ENCODE data around the gene NRG4.

DNA sequence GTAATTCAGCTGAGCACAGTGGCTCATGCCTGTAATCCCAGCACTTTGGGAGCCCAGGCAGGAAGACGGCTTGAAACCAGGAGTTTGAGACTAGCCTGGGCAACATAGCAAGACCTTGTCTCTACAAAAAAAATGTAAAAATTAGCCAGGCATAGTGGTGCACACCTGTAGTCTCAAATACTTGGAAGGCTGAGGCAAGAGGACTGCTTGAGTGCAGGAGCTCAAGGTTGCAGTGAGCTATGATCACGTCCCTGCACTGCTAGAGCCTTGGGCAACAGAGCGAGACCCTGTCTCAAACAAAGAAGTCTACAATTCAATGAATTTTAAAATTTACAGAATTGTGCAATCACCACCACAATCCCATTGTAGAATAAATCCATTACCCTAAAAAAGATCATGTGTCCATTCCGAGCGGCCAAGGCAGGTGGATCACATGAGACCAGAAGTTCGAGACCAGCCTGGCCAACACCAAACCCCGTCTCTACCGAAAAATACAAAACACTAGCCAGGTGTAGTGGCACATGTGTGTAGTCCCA is 63.4 kb downstream of the NRG4 start:
- TF ChIP-seq SIX5 (IDR thresholded peaks at IDR 0.05; ENCODE audit: low read depth, low read length) (no peak), POLR2A (IDR thresholded peaks at IDR 0.05; ENCODE audit: control extremely low read depth in 1 of 2, low read depth in 2 of 2, low read length in 2 of 2) (no peak), GABPA (IDR thresholded peaks at IDR 0.05; ENCODE audit: borderline replicate concordance, insufficient read depth, low read length) (no peak), CHD1 (IDR thresholded peaks at IDR 0.05; ENCODE audit: low read depth, low read length) (no peak), ZNF274 (IDR thresholded peaks at IDR 0.05; ENCODE audit: borderline replicate concordance, extremely low read depth, low read length) (no peak), TAF1 (IDR thresholded peaks at IDR 0.05; ENCODE audit: low read depth, low read length) (no peak), SIN3A (conservative IDR thresholded peaks at IDR 0.05 in 1 of 2, IDR thresholded peaks at IDR 0.05 in 1 of 2; ENCODE audit: low read depth in 1 of 2, low read length in 2 of 2) (no peak)
- TF ChIP-seq, protein P1, sequence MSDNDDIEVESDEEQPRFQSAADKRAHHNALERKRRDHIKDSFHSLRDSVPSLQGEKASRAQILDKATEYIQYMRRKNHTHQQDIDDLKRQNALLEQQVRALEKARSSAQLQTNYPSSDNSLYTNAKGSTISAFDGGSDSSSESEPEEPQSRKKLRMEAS (IDR thresholded peaks at IDR 0.05): no peak
- TF ChIP-seq, protein P2, sequence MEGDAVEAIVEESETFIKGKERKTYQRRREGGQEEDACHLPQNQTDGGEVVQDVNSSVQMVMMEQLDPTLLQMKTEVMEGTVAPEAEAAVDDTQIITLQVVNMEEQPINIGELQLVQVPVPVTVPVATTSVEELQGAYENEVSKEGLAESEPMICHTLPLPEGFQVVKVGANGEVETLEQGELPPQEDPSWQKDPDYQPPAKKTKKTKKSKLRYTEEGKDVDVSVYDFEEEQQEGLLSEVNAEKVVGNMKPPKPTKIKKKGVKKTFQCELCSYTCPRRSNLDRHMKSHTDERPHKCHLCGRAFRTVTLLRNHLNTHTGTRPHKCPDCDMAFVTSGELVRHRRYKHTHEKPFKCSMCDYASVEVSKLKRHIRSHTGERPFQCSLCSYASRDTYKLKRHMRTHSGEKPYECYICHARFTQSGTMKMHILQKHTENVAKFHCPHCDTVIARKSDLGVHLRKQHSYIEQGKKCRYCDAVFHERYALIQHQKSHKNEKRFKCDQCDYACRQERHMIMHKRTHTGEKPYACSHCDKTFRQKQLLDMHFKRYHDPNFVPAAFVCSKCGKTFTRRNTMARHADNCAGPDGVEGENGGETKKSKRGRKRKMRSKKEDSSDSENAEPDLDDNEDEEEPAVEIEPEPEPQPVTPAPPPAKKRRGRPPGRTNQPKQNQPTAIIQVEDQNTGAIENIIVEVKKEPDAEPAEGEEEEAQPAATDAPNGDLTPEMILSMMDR (IDR thresholded peaks at IDR 0.05; ENCODE audit: control extremely low read depth in 1 of 3, insufficient read depth in 1 of 3, low read depth in 1 of 3, low read length in 3 of 3): no peak
